A549 (cell line): ENCODE data around the gene RAB8A. TPM values are rescaled to one million over a fixed set of nuclear protein-coding genes. Genes with fewer than 3 reads are reported as not detected.

Experiments
- ATAC-seq, 2 experiments: fragments of 200-7000 bp in 1 of 2; fragments of >200 bp in 1 of 2; cut with Nextera tagmentation in 1 of 2; cut with Tn5 transposase in 1 of 2; 3 replicates each; pipeline versions ENCODE4 v1.8.0 to v1.9.1; 2018 to 2020; ENCODE audit warnings: mild to moderate bottlenecking in 1 of 2, moderate library complexity in 1 of 2
- CTCF ChIA-PET: fragments of 300-600 bp; sonication (Branson Sonifier 250); formaldehyde crosslinking; extraction: SDS; loops from one replicate; lab custom pipeline; 2021; ENCODE audit warnings: antibody characterized with exemption, inconsistent platforms; lab: Yijun Ruan, JAX
- POLR2A ChIA-PET: fragments of 350-600 bp; formaldehyde crosslinking; extraction: SDS; loops from one replicate; lab custom pipeline; 2021; ENCODE audit warnings: antibody characterized with exemption, inconsistent platforms; lab: Yijun Ruan, JAX
- DNase-seq, 2 experiments: peaks; one replicate each; pipeline versions ENCODE4 v3.0.0 to v3.0.0-alpha.2; 2011 to 2016; ENCODE audit warnings: low read depth in 1 of 2, low spot score in 1 of 2
- FAIRE-seq: peaks from 2 replicates; lab custom pipeline; 2011; peaks lifted over from hg19 to GRCh38; lab: Jason Lieb, UNC
- H3K27ac ChIP-seq, 2 experiments: fragments of >200 bp; sonication (Bioruptor Twin); formaldehyde crosslinking; 3 replicates each; pipeline ENCODE4 v1.5.1; 2016 to 2017
- H3K4me1 ChIP-seq: fragments of >200 bp; sonication (Bioruptor Twin); formaldehyde crosslinking; 3 replicates; pipeline ENCODE4 v1.6.1; 2016
- H3K4me2 ChIP-seq: fragments of >200 bp; sonication (Bioruptor Twin); formaldehyde crosslinking; 3 replicates; pipeline ENCODE4 v1.6.1; 2016
- H3K4me3 ChIP-seq: fragments of >200 bp; sonication (Bioruptor Twin); formaldehyde crosslinking; 3 replicates; pipeline ENCODE4 v1.5.1; 2016
- H3K9me3 ChIP-seq: fragments of >200 bp; sonication (Bioruptor Twin); formaldehyde crosslinking; 3 replicates; pipeline ENCODE4 v1.6.1; 2016
- ATOH8 ChIP-seq: fragments of 250-450 bp; sonication (Bioruptor Pico); IDR thresholded peaks from 2 replicates; pipeline ENCODE4 v1.5.0; 2020; ENCODE audit warnings: low read depth, mild to moderate bottlenecking, moderate library complexity
- BCL3 ChIP-seq: fragments of >200 bp; sonication (Bioruptor Twin); formaldehyde crosslinking; IDR thresholded peaks from 3 replicates; pipeline ENCODE4 v1.6.1; 2016
- CBX8 ChIP-seq: fragments of 200-600 bp; sonication (generic); IDR thresholded peaks from 2 replicates; pipeline ENCODE4 v1.6.1; 2016
- CEBPB ChIP-seq, 2 experiments: fragments of >200 bp in 1 of 2; sonication (Bioruptor Twin) in 1 of 2; formaldehyde crosslinking in 1 of 2; IDR thresholded peaks; 2 replicates each; pipeline ENCODE4 v1.6.1; 2012 to 2016
- CHD2 ChIP-seq: fragments of 150-350 bp; IDR thresholded peaks from 2 replicates; pipeline ENCODE4 v1.6.1; 2014; ENCODE audit warnings: low read length; ENCODE audit not compliant: partially characterized antibody
- CHD4 ChIP-seq: fragments of 200-600 bp; sonication (generic); IDR thresholded peaks from 2 replicates; pipeline ENCODE4 v1.6.1; 2016; ENCODE audit warnings: antibody characterized with exemption, mild to moderate bottlenecking, borderline replicate concordance
- EHMT2 ChIP-seq: fragments of 200-600 bp; sonication (generic); IDR thresholded peaks from 2 replicates; pipeline ENCODE4 v1.6.1; 2016; ENCODE audit warnings: antibody characterized with exemption, low read depth, mild to moderate bottlenecking, moderate library complexity
- GATA3 ChIP-seq: IDR thresholded peaks from 2 replicates; pipeline ENCODE4 v1.6.1; 2012; ENCODE audit warnings: borderline replicate concordance
- HES2 ChIP-seq: fragments of >200 bp; sonication (Bioruptor Twin); formaldehyde crosslinking; IDR thresholded peaks from 2 replicates; pipeline ENCODE4 v1.6.1; 2016
- JUN ChIP-seq, 2 experiments: fragments of >200 bp; sonication (Bioruptor Twin); formaldehyde crosslinking; IDR thresholded peaks; 2 replicates in 1 of 2; 3 replicates in 1 of 2; pipeline ENCODE4 v1.6.1; 2016 to 2017
- JUNB ChIP-seq: fragments of >200 bp; sonication (Bioruptor Twin); formaldehyde crosslinking; IDR thresholded peaks from 2 replicates; pipeline ENCODE4 v1.6.1; 2016
- KDM1A ChIP-seq: fragments of 200-600 bp; sonication (generic); IDR thresholded peaks from 2 replicates; pipeline ENCODE4 v1.6.1; 2016; ENCODE audit warnings: low read depth, mild to moderate bottlenecking
- MAFK ChIP-seq: fragments of 450-650 bp; IDR thresholded peaks from 2 replicates; pipeline ENCODE4 v1.6.1; 2014; ENCODE audit not compliant: partially characterized antibody
- NFE2L2 ChIP-seq: fragments of 150-350 bp; conservative IDR thresholded peaks from 2 replicates; pipeline ENCODE4 v1.6.1; 2014; ENCODE audit warnings: low read length
- RARB ChIP-seq: fragments of 250-450 bp; sonication (Bioruptor Pico); IDR thresholded peaks from 2 replicates; pipeline ENCODE4 v1.8.0; 2021; ENCODE audit warnings: mild to moderate bottlenecking, moderate library complexity
- REST ChIP-seq: fragments of 200-600 bp; sonication (generic); IDR thresholded peaks from 2 replicates; pipeline ENCODE4 v1.6.1; 2016; ENCODE audit warnings: antibody characterized with exemption, mild to moderate bottlenecking, moderate library complexity
- RFX5 ChIP-seq: fragments of 450-650 bp; IDR thresholded peaks from 2 replicates; pipeline ENCODE4 v1.7.1; 2014; ENCODE audit warnings: antibody characterized with exemption, mild to moderate bottlenecking, moderate library complexity
- TFCP2L1 ChIP-seq: fragments of 250-450 bp; sonication (Bioruptor Pico); IDR thresholded peaks from 2 replicates; pipeline ENCODE4 v1.5.0; 2021; ENCODE audit warnings: mild to moderate bottlenecking
- USF2 ChIP-seq: fragments of 450-650 bp; IDR thresholded peaks from 2 replicates; pipeline ENCODE4 v1.6.1; 2014; ENCODE audit warnings: antibody characterized with exemption
- ZNF302 ChIP-seq: fragments of 250-450 bp; sonication (Bioruptor Pico); IDR thresholded peaks from 2 replicates; pipeline ENCODE4 v1.9.0; 2021; ENCODE audit warnings: inconsistent platforms, mild to moderate bottlenecking, moderate library complexity
- ZSCAN20 ChIP-seq: fragments of 250-450 bp; sonication (Bioruptor Pico); IDR thresholded peaks from 2 replicates; pipeline ENCODE4 v1.8.0; 2022; ENCODE audit warnings: mild to moderate bottlenecking, moderate library complexity
- WGBS: methylation state at CpG from one replicate; pipeline ENCODE4 v1.1.6; 2017; ENCODE audit errors: missing lambda C conversion rate; 5-methylcytosine and 5-hydroxymethylcytosine counted together
- polyA plus RNA-seq, 4 experiments: library from polyadenylated mRNA; depleted of rRNA in 3 of 4; stranded (reverse); fragments of >200 nt; fragmentation: RNase III in 1 of 4; extraction: RNeasy Plus Mini Kit Qiagen cat#74134 plus additional on column Dnase treatment in 1 of 4; gene quantifications; 2 replicates in 3 of 4; 3 replicates in 1 of 4; pipeline ENCODE4 v1.2.3, GENCODE V29; 2011 to 2017

RAB8A gene
- polyA plus RNA-seq, 2 of the 4 experiments (the other 2 are of a cell fraction): 89.2 to 91.4 TPM

GRCh38 chr19:16091546-16092475, 19.9 kb upstream of the RAB8A start:
- FAIRE-seq (no peak), DNase-seq (peak in 1 of 2 experiments; percentile 62)
- Histone ChIP-seq H3K27ac (peak overlapping the region; percentile 87 to 89; a peak in 5 of 6 replicates), H3K4me1 (peaks cover 98% of the 10 kb centered on the region), H3K4me3 (no peak overlapping the region)
- TF ChIP-seq CEBPB (IDR thresholded peaks at IDR 0.05) (no peak), JUNB (no peak), MAFK (peak; percentile 86), RARB (0 out of 2 replicates have a peak, but pooled peaks have one; percentile 14), CBX8 (no peak), TFCP2L1 (CRISPR knock-in tag) (no peak), HES2 (no peak), JUN (IDR thresholded peaks at IDR 0.05) (no peak), CHD4 (no peak), EHMT2 (no peak), REST (no peak), CHD2 (no peak), ZSCAN20 (CRISPR knock-in tag) (no peak), USF2 (no peak), ATOH8 (CRISPR knock-in tag) (0 out of 2 replicates have a peak, but pooled peaks have one; percentile 9), KDM1A (no peak), ZNF302 (no peak), RFX5 (no peak), GATA3 (no peak; the same call in 1 of the 2 replicates), NFE2L2 (peak; percentile 27), BCL3 (no peak)
- TF ChIP-seq, all 56 proteins: peak for 4
- peak overlapping the region; percentile 49; the same call in 2 of the 3 replicates for H3K4me2 ChIP-seq
- no peak; a peak in 1 of 6 replicates for ATAC-seq
- 81% methylated on average over 13 of the region's 13 CpGs for WGBS
- no peaks in the 10 kb centered on the region for H3K9me3 ChIP-seq
- ChIA-PET POLR2A (interaction anchor here (1.1 to 1.5 kb wide), 2 partner anchors 14 to 16 kb away, joined by 3 read pairs; partner anchors contain the start of gene TPM4), CTCF (interaction anchor here (0.8 to 1.5 kb wide), 2 partner anchors 8 to 50 kb away, joined by 4 read pairs; no protein-coding TSS in a partner anchor)
